ENCODE measurements around the gene LATS2.

DNA sequence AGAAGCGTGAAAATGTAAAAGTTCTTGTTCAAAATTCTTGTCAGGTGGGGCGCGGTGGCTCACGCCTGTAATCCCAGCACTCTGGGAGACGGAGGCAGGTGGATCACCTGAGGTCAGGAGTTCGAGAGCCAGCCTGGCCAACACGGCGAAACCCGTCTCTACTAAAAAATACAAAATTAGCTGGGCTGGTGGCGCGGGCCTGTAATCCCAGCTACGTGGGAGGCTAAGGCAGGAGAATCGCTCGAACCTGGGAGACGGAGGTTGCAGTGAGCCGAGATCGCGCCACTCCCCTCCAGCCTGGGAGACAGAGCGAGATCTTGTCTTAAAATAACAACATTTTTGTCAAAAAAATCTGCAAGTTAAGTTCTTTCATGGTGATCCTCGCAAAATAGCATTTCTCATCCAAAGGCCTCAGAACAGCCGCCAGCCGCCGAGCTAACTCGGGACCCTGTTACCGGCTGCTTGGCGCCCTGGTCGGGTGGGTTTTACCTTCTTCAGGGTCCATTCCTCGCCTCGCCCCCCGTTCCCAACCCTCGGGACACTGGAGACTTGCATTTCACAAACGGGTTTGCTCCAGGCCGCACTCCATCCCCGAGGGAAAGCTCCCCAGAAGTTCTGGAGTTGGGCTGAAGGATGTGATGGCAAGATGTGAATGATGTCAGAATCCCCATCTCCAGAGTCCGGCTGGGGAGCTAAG lies 1.6 kb downstream of the LATS2 start:
- TF ChIP-seq CTCF (IDR thresholded peaks at IDR 0.05) (no peak), POLR2A (IDR thresholded peaks at IDR 0.05) (no peak)

Measured in esophagus squamous epithelium (tissue), 4 donors.